ENCODE measurements around the gene FMNL2.

DNA sequence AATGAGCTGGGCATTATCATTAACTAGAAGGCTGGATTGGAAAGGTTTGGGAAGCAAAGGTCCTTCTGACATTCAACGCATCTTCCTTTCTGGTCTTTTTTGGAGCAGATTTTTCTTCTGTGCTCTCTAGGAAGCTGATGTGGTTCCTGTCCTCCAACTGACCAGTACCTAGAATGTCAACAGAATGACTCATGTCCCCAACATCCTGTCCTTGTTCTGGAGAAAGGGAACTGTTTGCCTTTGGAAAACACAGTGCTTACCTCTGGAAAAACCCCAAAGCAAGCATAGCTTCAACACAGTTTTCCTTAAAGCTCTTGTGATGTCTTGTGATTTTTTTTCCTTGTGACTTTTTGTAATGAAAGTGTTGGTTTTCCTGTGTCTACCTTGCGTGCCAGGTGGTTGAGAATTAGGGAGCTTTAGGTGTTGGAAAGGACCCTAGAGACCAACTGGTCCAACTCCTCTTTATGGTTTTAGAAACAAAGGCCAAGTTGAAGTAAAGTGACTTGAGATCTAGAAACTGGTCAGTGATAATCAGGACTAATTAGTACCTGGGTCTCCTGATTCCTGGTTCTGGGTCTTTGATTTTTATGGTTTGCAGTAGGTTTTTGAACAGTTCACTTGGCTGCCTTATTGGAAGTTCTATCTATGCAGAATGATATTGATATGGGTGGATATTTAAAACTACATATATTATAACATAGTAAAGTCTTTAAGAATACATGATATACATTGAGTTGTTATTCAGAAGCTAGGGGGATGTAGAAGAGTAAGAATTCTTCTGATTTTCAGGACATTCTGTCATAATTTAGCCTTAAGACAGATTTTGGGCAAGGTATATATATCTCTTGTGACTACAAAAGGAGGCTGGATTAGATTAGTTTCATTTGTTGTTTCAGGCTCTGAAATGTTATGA lies 70.5 kb downstream of the FMNL2 start:
- no peak for TF ChIP-seq POLR2A (IDR thresholded peaks at IDR 0.05)
- TF ChIP-seq, protein P1, sequence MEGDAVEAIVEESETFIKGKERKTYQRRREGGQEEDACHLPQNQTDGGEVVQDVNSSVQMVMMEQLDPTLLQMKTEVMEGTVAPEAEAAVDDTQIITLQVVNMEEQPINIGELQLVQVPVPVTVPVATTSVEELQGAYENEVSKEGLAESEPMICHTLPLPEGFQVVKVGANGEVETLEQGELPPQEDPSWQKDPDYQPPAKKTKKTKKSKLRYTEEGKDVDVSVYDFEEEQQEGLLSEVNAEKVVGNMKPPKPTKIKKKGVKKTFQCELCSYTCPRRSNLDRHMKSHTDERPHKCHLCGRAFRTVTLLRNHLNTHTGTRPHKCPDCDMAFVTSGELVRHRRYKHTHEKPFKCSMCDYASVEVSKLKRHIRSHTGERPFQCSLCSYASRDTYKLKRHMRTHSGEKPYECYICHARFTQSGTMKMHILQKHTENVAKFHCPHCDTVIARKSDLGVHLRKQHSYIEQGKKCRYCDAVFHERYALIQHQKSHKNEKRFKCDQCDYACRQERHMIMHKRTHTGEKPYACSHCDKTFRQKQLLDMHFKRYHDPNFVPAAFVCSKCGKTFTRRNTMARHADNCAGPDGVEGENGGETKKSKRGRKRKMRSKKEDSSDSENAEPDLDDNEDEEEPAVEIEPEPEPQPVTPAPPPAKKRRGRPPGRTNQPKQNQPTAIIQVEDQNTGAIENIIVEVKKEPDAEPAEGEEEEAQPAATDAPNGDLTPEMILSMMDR (IDR thresholded peaks at IDR 0.05), result no peak
- TF ChIP-seq POLR2AphosphoS5 (IDR thresholded peaks at IDR 0.05), result peak; percentile 17 to 88 (median 62)
- TF ChIP-seq EP300 (IDR thresholded peaks at IDR 0.05), result no peak

Data from stomach (tissue), 4 donors.